GM12878 (cell line): ENCODE measurements around the gene PDGFD. TPM values are rescaled to one million over a fixed set of nuclear protein-coding genes. Genes with fewer than 3 reads are reported as not detected.

Experiments
- ATAC-seq: fragments of 200-7000 bp; cut with Tn5 transposase; 3 replicates; pipeline ENCODE4 v1.9.1; 2020; ENCODE audit warnings: mild to moderate bottlenecking, moderate library complexity
- BruUV-seq: library from RNA; stranded (reverse); fragments of 400-500 nt; replicated peaks from 2 replicates; lab custom pipeline; 2021; lab: Mats Ljungman, UMichigan
- CTCF ChIA-PET: fragments of 300-600 bp; sonication (Branson Sonifier 250); formaldehyde crosslinking; extraction: SDS; loops from one replicate; lab custom pipeline; 2021; ENCODE audit warnings: inconsistent platforms; lab: Yijun Ruan, JAX
- POLR2A ChIA-PET: fragments of 350-600 bp; formaldehyde crosslinking; extraction: SDS; loops from one replicate; lab custom pipeline; 2021; ENCODE audit warnings: inconsistent platforms; lab: Charles Lee
- RAD21 ChIA-PET: fragments of 300-600 bp; sonication (Branson Sonifier 250); formaldehyde crosslinking; loops from one replicate; lab custom pipeline; 2023; ENCODE audit warnings: antibody characterized with exemption; ENCODE audit not compliant: unreplicated experiment; lab: Charles Lee
- SMC1A ChIA-PET: fragments of 300-600 bp; sonication (Branson Sonifier 250); formaldehyde crosslinking; loops from one replicate; lab custom pipeline; 2023; ENCODE audit not compliant: unreplicated experiment, uncharacterized antibody; lab: Charles Lee
- DNase-seq: peaks from one replicate; pipeline ENCODE4 v3.0.0-alpha.2; 2011; ENCODE audit warnings: low read depth, low spot score
- FAIRE-seq: peaks from 3 replicates; lab custom pipeline; 2011; peaks lifted over from hg19 to GRCh38; lab: Jason Lieb, UNC
- H2AFZ ChIP-seq: 2 replicates; pipeline ENCODE4 v1.6.0; 2011; ENCODE audit warnings: low read depth, low read length, control low read depth; ENCODE audit not compliant: control insufficient read depth
- H3K27ac ChIP-seq: 2 replicates; pipeline ENCODE4 v1.5.1; 2011; ENCODE audit warnings: control low read depth; ENCODE audit not compliant: control insufficient read depth, insufficient read depth
- H3K27me3 ChIP-seq, 2 experiments: replicated peaks in 1 of 2; 2 replicates each; pipeline versions ENCODE4 v1.6.0 to v1.6.1; 2011; ENCODE audit warnings: low read length in 1 of 2; ENCODE audit not compliant: control insufficient read depth in 2 of 2, insufficient read depth in 2 of 2
- H3K36me3 ChIP-seq, 2 experiments: 2 replicates each; pipeline ENCODE4 v1.5.1; 2011; ENCODE audit warnings: low read length in 1 of 2; ENCODE audit not compliant: control insufficient read depth in 2 of 2, insufficient read depth in 2 of 2
- H3K4me1 ChIP-seq: 2 replicates; pipeline ENCODE4 v1.6.1; 2011; ENCODE audit warnings: mild to moderate bottlenecking, low read length, moderate library complexity, mixed read lengths; ENCODE audit not compliant: control insufficient read depth, insufficient read depth
- H3K4me2 ChIP-seq: 2 replicates; pipeline ENCODE4 v1.6.0; 2011; ENCODE audit warnings: control low read depth; ENCODE audit not compliant: control insufficient read depth, insufficient read depth
- H3K4me3 ChIP-seq: fragments of 200-600 bp; sonication (generic); 2 replicates; pipeline ENCODE4 v1.5.1; 2016
- H3K79me2 ChIP-seq: 2 replicates; pipeline ENCODE4 v1.6.0; 2011; ENCODE audit warnings: low read length; ENCODE audit not compliant: control insufficient read depth, insufficient read depth
- H3K9ac ChIP-seq: 2 replicates; pipeline ENCODE4 v1.8.0; 2011; ENCODE audit warnings: low read length, control low read depth, mixed read lengths; ENCODE audit not compliant: control insufficient read depth, insufficient read depth
- H3K9me3 ChIP-seq: replicated peaks from 3 replicates; pipeline ENCODE4 v1.5.1; 2011; ENCODE audit warnings: mild to moderate bottlenecking, low read length; ENCODE audit not compliant: control insufficient read depth, insufficient read depth
- H4K20me1 ChIP-seq: 2 replicates; pipeline ENCODE4 v1.6.0; 2011; ENCODE audit not compliant: control insufficient read depth, insufficient read depth
- BCL3 ChIP-seq: IDR thresholded peaks from 2 replicates; pipeline ENCODE4 v1.6.1; 2011; ENCODE audit warnings: borderline replicate concordance, low read depth, mild to moderate bottlenecking, moderate library complexity, low read length; ENCODE audit not compliant: insufficient read depth, poor library complexity, severe bottlenecking
- EGR1 ChIP-seq, 2 experiments: IDR thresholded peaks; 1 replicate in 1 of 2; 2 replicates in 1 of 2; pipeline ENCODE4 v1.6.1; 2011 to 2012; ENCODE audit warnings: low read depth in 2 of 2, low read length in 2 of 2, borderline replicate concordance in 1 of 2, mild to moderate bottlenecking in 1 of 2, moderate library complexity in 1 of 2
- SMAD5 ChIP-seq: IDR thresholded peaks from 2 replicates; pipeline ENCODE4 v1.6.1; 2016; ENCODE audit warnings: antibody characterized with exemption, low read depth
- TBL1XR1 ChIP-seq: IDR thresholded peaks from 2 replicates; pipeline ENCODE4 v1.6.1; 2012; ENCODE audit warnings: low read depth, low read length, improper control_type of control experiment
- TCF12 ChIP-seq: IDR thresholded peaks from 2 replicates; pipeline ENCODE4 v1.6.1; 2011; ENCODE audit warnings: low read depth, mild to moderate bottlenecking, low read length
- USF1 ChIP-seq: IDR thresholded peaks from 2 replicates; pipeline ENCODE4 v1.6.1; 2011; ENCODE audit warnings: borderline replicate concordance, low read depth, mild to moderate bottlenecking, moderate library complexity, mixed read lengths, low read length; ENCODE audit not compliant: insufficient read depth; ENCODE audit errors: extremely low read length
- ZBTB40 ChIP-seq: fragments of 450-650 bp; IDR thresholded peaks from 2 replicates; pipeline ENCODE4 v1.6.1; 2016; ENCODE audit warnings: mild to moderate bottlenecking, moderate library complexity, borderline replicate concordance
- WGBS: methylation state at CpG from one replicate; pipeline ENCODE4 v1.1.6; 2016; ENCODE audit warnings: low lambda C conversion rate; ENCODE audit not compliant: insufficient replicate concordance, insufficient coverage; ENCODE audit errors: missing lambda C conversion rate; 5-methylcytosine and 5-hydroxymethylcytosine counted together
- in situ Hi-C: fragments of 300-500 bp; cut with MboI; formaldehyde crosslinking; loops from 9 replicates; pipeline ENCODE4 v1.14.3; 2018; ENCODE audit warnings: mixed read lengths
- intact Hi-C: fragments of 100-400 bp; cut with micrococcal nuclease; formaldehyde crosslinking; loops from one replicate; pipeline ENCODE4 v1.14.2; 2022; ENCODE audit not compliant: unreplicated experiment
- polyA plus RNA-seq, 11 experiments: library from polyadenylated mRNA; depleted of rRNA in 4 of 11; unstranded in 6 of 11; stranded (reverse) in 5 of 11; fragments of >200 nt; fragmentation: Nextera tagmentation in 4 of 11; fragmentation: Illumina TruSeq in 1 of 11; extraction: Ambion mirVana in 4 of 11; extraction: Trizol in 1 of 11; gene quantifications; 1 replicate in 1 of 11; 2 replicates in 10 of 11; pipeline versions ENCODE4 v1.2.1 to v1.2.3, GENCODE V29; 2011 to 2016; ENCODE audit warnings: inconsistent platforms in 2 of 11, missing spikeins in 2 of 11, low read depth in 1 of 11
- total RNA-seq, 4 experiments: library from RNA; depleted of rRNA in 3 of 4; stranded (reverse); fragments of >200 nt in 3 of 4; fragmentation: Illumina TruSeq in 1 of 4; extraction: Trizol in 1 of 4; gene quantifications; 2 replicates each; pipeline versions ENCODE4 v1.2.1 to v1.2.3, GENCODE V29; 2013 to 2021

The PDGFD gene
- total and polyA plus RNA-seq, 10 of the 15 experiments (the other 5 are each of a cell fraction or from before 2014, with no cell fraction given): 0.05 to 0.13 TPM; not detected in 8

DNA sequence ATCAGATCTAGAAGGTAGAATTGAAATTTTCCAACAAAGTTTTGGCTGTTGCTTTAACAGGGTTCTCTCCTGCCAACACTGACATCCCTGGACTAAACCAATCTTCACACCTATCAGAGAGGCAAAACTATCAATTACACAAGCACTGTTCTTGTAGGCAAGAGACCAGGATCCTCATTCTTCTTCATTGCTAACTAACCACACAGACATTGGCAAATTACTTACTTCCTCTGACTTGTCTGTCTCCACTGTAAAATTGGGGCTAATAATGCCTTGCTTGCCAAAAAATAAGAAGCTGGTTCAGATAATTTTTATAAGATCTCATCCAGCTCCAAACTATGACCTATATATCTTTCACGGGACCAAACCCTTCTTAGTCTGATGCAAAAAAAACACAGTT, 221.3 kb downstream of the PDGFD start (continued):
- TF ChIP-seq ZBTB40: no peak
- TF ChIP-seq, all 136 proteins: peak for 0

- FAIRE-seq (no peak), DNase-seq (no peak), ATAC-seq (no peak)
- Histone ChIP-seq H3K79me2 (no peaks in the 10 kb centered on the region), H3K27me3 (no peaks in the 10 kb centered on the region), H3K9ac (no peak overlapping the region), H3K4me2 (no peak overlapping the region), H3K27ac (no peak overlapping the region), H3K9me3 (no peaks in the 10 kb centered on the region), H4K20me1 (no peaks in the 10 kb centered on the region), H3K36me3 (no peaks in the 10 kb centered on the region), H2AFZ (no peak overlapping the region), H3K4me3 (no peak overlapping the region), H3K4me1 (no peaks in the 10 kb centered on the region)
- BruUV-seq: no TSS peak
- TF ChIP-seq TBL1XR1 (no peak), USF1 (no peak), EGR1 (IDR thresholded peaks at IDR 0.05; ENCODE audit: borderline replicate concordance in 1 of 2, low read depth in 2 of 2, low read length in 2 of 2) (no peak), SMAD5 (no peak), BCL3 (no peak), TCF12 (no peak)
- WGBS: 43% methylated on average over 2 of the region's 2 CpGs
- CTCF ChIA-PET: interaction anchor here (1.7 to 2.8 kb wide), 3 partner anchors 12 to 18 kb away, joined by 4 to 11 read pairs (median 4); no protein-coding TSS in a partner anchor
- RAD21 ChIA-PET: interaction anchor here (0.8 to 2.2 kb wide), 3 partner anchors 8 to 18 kb away, joined by 4 to 6 read pairs (median 4); no protein-coding TSS in a partner anchor
- POLR2A ChIA-PET: no interaction called here
- in situ Hi-C loops (no loop called here), intact Hi-C loops (no loop called here)
- SMC1A ChIA-PET: interaction anchor here (0.9 to 1.8 kb wide), 7 partner anchors 8 to 56 kb away, joined by 3 to 8 read pairs (median 5); no protein-coding TSS in a partner anchor
Measured at GRCh38 chr11:103940551-103940950, 223.4 kb downstream of the PDGFD start.
